ENCODE results near the gene RIN2.
A peak's percentile ranks its signal among the peaks of the same experiment; 100 is the strongest.
"Not testable (repeated sequence)": the region's sequence is repeated elsewhere in the genome, so short reads cannot be mapped to it uniquely, and the experiment has no call there.

RIN2 gene

DNA sequence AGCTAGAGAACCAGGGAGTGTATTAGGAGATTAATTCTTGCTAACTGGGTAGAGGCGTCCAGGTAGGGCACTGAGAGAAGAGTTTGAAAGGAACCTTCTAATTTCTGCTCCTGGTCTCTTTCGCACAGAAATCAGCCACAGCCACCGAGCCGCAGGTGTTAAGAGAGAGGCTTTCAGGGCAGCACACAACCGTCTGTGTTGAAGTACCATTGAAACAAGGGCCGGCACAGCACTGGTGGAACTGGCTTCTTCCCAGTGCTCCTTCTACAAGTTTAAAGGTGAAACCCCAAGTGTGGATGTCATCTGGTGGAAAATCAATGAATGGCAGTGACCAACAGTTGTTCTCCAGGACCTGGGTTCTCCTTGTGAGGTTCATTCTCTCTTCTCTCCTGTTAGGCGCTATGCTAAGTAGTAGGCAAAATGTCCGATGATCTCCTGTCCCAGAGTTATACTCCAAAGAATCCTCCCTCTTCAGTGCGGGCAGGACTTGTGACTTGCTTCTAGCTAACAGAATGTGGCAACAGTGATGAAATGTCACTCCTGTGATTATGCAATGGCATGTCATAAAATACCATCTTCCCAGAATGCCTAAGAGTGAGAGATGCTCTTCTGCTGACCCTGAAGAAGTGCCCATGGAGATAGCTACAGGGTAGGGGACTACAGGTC, 15.0 kb upstream of the RIN2 start:
- Histone ChIP-seq H3K27ac (ENCODE audit: low read depth, low read length) (no peak overlapping the region), H3K4me1 (ENCODE audit: control insufficient read depth, insufficient read depth, low read length) (no peaks in the 10 kb centered on the region)

DNA sequence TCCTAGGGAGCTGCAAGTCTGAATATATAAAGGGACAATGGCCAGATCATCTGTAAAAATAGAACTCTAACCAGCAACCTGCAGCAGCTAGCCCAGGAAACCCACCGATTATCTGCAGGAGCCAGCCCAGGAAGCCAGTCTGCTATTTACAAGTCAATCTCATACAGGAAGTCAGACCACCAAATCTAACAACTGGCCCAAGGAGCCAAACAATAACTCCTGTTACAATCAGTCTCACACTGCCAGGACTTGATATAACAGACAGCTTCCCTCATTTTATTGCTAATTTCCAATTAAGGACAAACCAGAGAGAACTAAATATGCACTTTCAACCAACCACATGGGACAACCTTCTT, 14.4 kb upstream of the RIN2 start:
- H3K27me3 ChIP-seq (ENCODE audit: control insufficient read depth, insufficient read depth, low read length), result no peaks in the 10 kb centered on the region
- H3K4me3 ChIP-seq (ENCODE audit: low read length), result no peak overlapping the region

More for the DNA sequence above, 15.0 kb upstream of the RIN2 start:
- H3K4me3 ChIP-seq (ENCODE audit: low read length), result no peak overlapping the region
- H3K9ac ChIP-seq (ENCODE audit: low read length), result no peak overlapping the region
- no peaks in the 10 kb centered on the region for H3K36me3 ChIP-seq (ENCODE audit: control insufficient read depth, insufficient read depth, low read length)
- H3K27me3 ChIP-seq (ENCODE audit: control insufficient read depth, insufficient read depth, low read length), result no peaks in the 10 kb centered on the region

DNA sequence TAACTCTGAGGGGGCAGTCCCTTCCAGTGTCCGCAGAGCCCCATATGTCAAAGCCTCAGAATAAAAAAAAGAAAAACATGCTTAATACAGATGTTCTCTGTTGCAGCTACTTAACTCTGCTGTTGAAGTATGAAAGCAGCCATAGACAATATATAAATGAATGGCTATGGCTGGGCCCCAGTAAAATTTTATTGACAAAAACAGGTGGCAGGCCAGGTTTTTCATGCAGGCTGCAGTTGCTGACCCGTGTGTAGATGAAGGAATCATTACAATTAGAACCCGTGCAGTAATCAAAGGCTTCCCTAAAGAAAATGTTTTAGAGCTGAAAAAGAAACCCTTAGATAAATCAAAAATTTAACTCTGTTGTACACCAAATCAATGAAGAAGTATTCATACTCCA, 13.0 kb upstream of the RIN2 start:
- Histone ChIP-seq H3K4me3 (ENCODE audit: low read length) (no peak overlapping the region), H3K27me3 (ENCODE audit: control insufficient read depth, insufficient read depth, low read length) (no peaks in the 10 kb centered on the region), H3K4me1 (ENCODE audit: control insufficient read depth, insufficient read depth, low read length) (no peaks in the 10 kb centered on the region), H3K36me3 (ENCODE audit: control insufficient read depth, insufficient read depth, low read length) (no peaks in the 10 kb centered on the region), H3K27ac (ENCODE audit: low read depth, low read length) (no peak overlapping the region), H3K9ac (ENCODE audit: low read length) (no peak overlapping the region)

More for the DNA sequence above, 14.4 kb upstream of the RIN2 start:
- Histone ChIP-seq H3K36me3 (ENCODE audit: control insufficient read depth, insufficient read depth, low read length) (no peaks in the 10 kb centered on the region), H3K27ac (ENCODE audit: low read depth, low read length) (no peak overlapping the region), H3K9ac (ENCODE audit: low read length) (no peak overlapping the region), H3K4me1 (ENCODE audit: control insufficient read depth, insufficient read depth, low read length) (no peaks in the 10 kb centered on the region)

DNA sequence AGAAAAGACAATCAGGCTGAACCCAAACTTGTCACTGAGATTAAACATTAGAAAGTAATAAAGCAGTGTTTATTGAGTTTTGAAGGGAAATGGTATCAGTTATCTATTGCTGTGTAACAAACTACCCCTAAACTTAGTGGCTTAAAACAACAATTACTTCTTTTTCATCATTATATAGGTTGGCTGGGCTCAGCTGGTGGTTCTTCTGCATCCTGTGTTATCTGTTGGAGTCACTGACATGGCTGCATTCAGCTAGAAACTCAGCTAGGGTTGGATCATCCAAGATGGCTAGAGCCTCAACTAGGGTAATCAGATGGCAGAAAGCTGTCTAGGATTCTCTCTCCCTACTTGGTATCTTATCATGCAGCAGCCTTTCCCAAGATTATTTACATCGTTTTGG, 12.5 kb upstream of the RIN2 start:
- no peak overlapping the region for H3K9ac ChIP-seq (ENCODE audit: low read length)
- no peaks in the 10 kb centered on the region for H3K4me1 ChIP-seq (ENCODE audit: control insufficient read depth, insufficient read depth, low read length)

DNA sequence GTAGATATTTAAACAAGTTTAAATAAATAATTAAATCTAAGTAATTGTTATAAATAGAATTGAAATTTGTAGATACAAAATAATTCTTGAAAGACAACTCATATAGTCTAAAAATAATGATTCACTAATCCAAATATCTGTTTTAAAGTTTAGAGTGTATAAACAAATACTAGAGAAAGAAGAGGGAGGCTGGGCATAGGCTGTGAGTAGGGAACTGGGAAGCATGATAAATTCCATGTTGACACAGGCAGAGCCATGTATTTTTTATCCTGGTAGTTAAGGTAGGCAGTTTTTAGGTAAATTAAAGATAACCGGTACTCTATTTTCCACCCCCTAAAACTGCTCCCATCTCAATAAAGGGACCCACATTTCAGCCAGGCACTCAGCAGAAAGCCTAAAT, 11.7 kb upstream of the RIN2 start:
- Histone ChIP-seq H3K9ac (ENCODE audit: low read length) (no peak overlapping the region), H3K4me1 (ENCODE audit: control insufficient read depth, insufficient read depth, low read length) (no peaks in the 10 kb centered on the region), H3K27me3 (ENCODE audit: control insufficient read depth, insufficient read depth, low read length) (no peaks in the 10 kb centered on the region), H3K4me3 (ENCODE audit: low read length) (no peak overlapping the region), H3K27ac (ENCODE audit: low read depth, low read length) (no peak overlapping the region), H3K36me3 (ENCODE audit: control insufficient read depth, insufficient read depth, low read length) (no peaks in the 10 kb centered on the region)

More for the DNA sequence above, 12.5 kb upstream of the RIN2 start:
- no peaks in the 10 kb centered on the region for H3K27me3 ChIP-seq (ENCODE audit: control insufficient read depth, insufficient read depth, low read length)
- no peak overlapping the region for H3K4me3 ChIP-seq (ENCODE audit: low read length)
- no peaks in the 10 kb centered on the region for H3K36me3 ChIP-seq (ENCODE audit: control insufficient read depth, insufficient read depth, low read length)
- no peak overlapping the region for H3K27ac ChIP-seq (ENCODE audit: low read depth, low read length)

DNA sequence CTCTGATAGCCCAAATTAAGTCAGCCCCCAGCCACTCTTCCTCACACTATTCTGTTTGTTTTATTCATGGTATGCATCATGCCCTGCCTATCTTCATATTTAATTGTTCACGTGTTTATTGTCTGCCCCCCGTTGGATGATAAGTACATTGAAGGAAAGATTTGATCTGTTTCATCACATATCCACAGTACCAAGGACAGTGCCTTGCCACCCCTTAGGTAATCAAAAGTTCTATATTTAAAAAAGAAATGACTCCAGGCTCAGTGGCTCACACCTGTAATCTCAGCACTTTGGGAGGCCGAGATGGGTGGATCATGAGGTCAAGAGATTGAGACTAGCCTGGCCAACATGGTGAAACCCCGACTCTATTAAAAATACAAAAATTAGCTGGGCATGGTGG, 10.2 kb upstream of the RIN2 start:
- H3K9ac ChIP-seq (ENCODE audit: low read length), result no peak overlapping the region

DNA sequence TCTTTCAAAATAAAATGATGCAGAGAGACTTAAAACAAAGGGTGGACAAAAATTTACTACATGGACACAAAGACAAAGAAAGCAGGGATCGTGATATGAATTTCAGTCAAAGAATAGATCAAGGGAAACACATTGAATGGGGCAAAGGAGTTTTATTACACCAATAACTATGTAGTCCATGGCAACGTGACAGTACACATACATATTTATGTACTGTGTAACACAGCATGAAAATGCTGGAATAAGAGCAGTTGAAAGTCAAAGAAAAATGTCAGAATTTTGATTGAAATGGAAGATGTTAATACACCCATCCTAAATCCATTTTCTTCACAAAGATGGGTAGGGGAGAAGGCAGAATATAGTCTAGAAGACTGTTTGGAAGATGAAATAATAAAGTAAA, 9.4 kb upstream of the RIN2 start:
- Histone ChIP-seq H3K4me1 (ENCODE audit: control insufficient read depth, insufficient read depth, low read length) (no peaks in the 10 kb centered on the region), H3K4me3 (ENCODE audit: low read length) (no peak overlapping the region), H3K9ac (ENCODE audit: low read length) (no peak overlapping the region), H3K27ac (ENCODE audit: low read depth, low read length) (no peak overlapping the region), H3K27me3 (ENCODE audit: control insufficient read depth, insufficient read depth, low read length) (no peaks in the 10 kb centered on the region), H3K36me3 (ENCODE audit: control insufficient read depth, insufficient read depth, low read length) (no peaks in the 10 kb centered on the region)

More for the DNA sequence above, 10.2 kb upstream of the RIN2 start:
- Histone ChIP-seq H3K36me3 (ENCODE audit: control insufficient read depth, insufficient read depth, low read length) (no peaks in the 10 kb centered on the region), H3K27me3 (ENCODE audit: control insufficient read depth, insufficient read depth, low read length) (no peaks in the 10 kb centered on the region), H3K4me3 (ENCODE audit: low read length) (no peak overlapping the region), H3K4me1 (ENCODE audit: control insufficient read depth, insufficient read depth, low read length) (no peaks in the 10 kb centered on the region), H3K27ac (ENCODE audit: low read depth, low read length) (no peak overlapping the region)

DNA sequence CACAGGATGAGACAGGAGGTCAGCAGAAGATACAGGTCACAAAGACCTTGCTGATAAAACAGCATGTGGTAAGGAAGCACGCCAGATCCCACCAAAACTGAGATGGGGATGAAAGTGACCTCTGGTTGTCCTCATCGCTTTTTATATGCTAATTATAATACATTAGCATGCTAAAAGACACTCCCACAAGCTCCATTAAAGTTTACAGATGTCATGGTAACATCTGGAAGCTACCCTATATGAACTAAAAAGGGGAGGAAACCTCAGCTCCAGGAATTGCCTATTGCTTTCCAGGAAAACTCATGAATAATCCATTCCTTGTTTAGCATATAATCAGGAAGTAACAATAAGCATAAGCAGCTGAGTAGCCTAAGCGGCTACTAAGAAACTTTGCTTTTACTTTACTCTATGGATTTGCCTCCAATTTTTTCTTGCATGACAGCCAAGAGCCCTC, 8.4 kb upstream of the RIN2 start:
- Histone ChIP-seq H3K27me3 (ENCODE audit: control insufficient read depth, insufficient read depth, low read length) (no peaks in the 10 kb centered on the region), H3K4me1 (ENCODE audit: control insufficient read depth, insufficient read depth, low read length) (no peaks in the 10 kb centered on the region), H3K27ac (ENCODE audit: low read depth, low read length) (no peak overlapping the region), H3K9ac (ENCODE audit: low read length) (no peak overlapping the region), H3K36me3 (ENCODE audit: control insufficient read depth, insufficient read depth, low read length) (no peaks in the 10 kb centered on the region), H3K4me3 (ENCODE audit: low read length) (no peak overlapping the region)

DNA sequence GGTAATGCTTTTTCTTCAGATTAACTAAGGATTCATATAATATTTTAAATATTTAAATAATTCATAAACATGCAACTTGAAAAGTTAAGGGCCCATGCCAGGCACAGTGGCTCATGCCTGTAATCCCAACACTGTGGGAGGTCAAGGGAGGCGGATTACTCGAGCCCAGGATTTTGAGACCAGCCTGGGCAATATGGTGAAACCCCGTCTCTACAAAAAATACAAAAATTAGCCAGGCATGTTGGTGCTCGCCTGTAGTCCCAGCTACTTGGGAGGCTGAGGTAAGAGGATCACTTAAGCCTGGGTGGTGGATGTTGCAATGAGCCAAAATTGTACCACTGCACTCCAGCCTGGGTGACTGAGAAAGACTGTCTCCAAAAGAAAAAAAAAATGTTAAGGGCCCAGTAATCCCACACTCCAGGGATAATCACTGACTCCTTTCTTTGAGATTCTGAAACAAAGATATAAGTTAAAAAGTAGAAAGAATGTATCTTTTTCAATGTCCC, 7.9 kb upstream of the RIN2 start:
- Histone ChIP-seq H3K27ac (ENCODE audit: low read depth, low read length) (no peak overlapping the region), H3K4me3 (ENCODE audit: low read length) (no peak overlapping the region), H3K9ac (ENCODE audit: low read length) (no peak overlapping the region), H3K4me1 (ENCODE audit: control insufficient read depth, insufficient read depth, low read length) (no peaks in the 10 kb centered on the region), H3K36me3 (ENCODE audit: control insufficient read depth, insufficient read depth, low read length) (no peaks in the 10 kb centered on the region), H3K27me3 (ENCODE audit: control insufficient read depth, insufficient read depth, low read length) (no peaks in the 10 kb centered on the region)

DNA sequence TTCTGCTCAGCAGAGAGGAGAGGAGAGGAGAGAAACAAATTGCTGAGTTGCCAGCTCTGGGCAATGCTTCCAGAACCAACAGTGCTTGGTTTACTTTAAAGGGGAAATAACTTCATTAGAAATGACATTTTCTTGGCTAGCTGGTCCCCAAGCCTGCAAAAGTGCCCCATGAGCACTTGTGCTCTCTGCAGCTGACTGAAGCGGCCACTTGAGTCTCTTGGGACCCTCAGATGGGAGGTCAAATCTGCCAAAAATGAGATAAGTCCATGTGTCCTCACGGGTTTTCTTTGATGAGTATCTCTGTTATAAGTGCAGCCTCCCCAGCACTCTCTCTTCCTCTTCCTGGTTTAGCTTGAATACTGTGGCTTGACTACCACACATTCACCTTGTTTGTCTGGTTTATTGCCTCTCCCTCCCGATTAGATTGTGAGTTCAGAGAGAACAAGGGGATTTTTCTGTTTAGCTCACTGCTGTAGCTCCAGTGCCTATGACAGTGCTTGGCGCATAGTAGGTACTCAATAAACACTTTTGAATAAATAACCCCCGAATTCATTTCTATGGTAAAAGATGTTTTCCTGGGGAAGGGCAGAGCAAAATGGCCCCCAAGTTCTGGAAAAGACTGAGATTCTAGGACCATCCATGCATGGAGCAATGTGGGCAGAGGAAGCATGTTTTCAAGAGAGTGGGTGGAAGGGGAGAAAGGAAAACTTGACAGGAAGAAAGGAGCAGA, 7.0 kb upstream of the RIN2 start:
- no peak overlapping the region for H3K9ac ChIP-seq (ENCODE audit: low read length)
- no peak overlapping the region for H3K4me3 ChIP-seq (ENCODE audit: low read length)
- H3K27me3 ChIP-seq (ENCODE audit: control insufficient read depth, insufficient read depth, low read length), result no peaks in the 10 kb centered on the region
- H3K4me1 ChIP-seq (ENCODE audit: control insufficient read depth, insufficient read depth, low read length), result no peaks in the 10 kb centered on the region
- no peaks in the 10 kb centered on the region for H3K36me3 ChIP-seq (ENCODE audit: control insufficient read depth, insufficient read depth, low read length)
- no peak overlapping the region for H3K27ac ChIP-seq (ENCODE audit: low read depth, low read length)

DNA sequence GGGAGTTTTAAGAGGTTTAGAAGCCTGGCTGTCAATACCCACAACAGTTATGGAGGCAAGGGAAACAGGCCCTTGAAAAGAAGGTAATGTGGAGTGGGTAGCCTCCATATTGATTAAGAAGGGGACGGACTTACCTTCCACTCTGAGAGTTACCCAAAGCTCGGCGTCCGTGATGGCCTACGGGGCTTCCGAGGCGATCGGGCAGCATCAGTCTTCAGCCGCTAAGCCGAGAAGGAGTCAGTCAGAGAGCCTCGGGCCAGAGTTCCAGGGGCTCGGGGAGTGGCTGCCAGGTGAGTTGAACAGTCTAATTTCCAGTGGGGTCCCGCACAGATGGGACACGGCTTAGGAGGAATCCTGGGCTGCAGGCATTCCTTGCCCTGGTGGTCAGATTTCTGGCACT, 3.9 kb upstream of the RIN2 start:
- not testable (repeated sequence) for H3K27ac ChIP-seq (ENCODE audit: low read depth, low read length); H3K36me3 ChIP-seq (ENCODE audit: control insufficient read depth, insufficient read depth, low read length); H3K4me3 ChIP-seq (ENCODE audit: low read length); H3K9ac ChIP-seq (ENCODE audit: low read length); H3K27me3 ChIP-seq (ENCODE audit: control insufficient read depth, insufficient read depth, low read length); H3K4me1 ChIP-seq (ENCODE audit: control insufficient read depth, insufficient read depth, low read length)

DNA sequence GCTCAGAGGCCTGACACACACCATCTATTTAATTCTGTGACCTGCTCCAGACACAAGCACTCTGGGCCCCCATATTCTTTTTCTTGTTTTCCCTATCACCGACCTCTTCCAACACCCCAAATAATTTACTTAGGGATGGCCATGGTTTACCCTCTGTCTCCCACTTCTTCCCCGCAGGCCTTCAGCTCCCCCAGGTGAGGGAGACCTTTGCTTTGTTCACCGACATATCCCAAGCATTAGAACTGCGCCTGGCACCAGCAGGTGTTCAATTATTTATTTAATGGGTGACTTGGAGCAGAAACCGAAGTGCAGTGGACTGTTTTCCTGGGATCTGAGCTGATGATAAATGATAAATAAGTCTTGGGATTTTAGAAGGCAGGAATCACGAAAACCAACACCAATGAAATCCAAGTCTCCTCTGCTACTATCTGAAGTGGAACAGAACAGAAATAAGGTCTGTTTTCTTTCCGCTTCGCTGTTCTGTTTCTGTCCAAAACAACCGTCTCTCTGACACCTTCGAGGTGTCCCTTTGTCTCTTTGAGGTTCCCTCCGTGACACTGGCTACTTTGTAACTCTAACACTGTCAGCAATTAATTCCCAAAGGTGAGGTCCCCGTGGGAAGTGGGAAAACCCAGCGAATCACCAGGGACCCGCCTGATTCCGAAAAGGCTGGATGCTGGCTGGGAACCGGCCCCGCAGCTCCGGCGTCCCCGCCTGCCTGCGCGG, 1.1 kb upstream of the RIN2 start:
- H3K4me3 ChIP-seq (ENCODE audit: low read length), result peak overlapping the region; percentile 96
- H3K4me1 ChIP-seq (ENCODE audit: control insufficient read depth, insufficient read depth, low read length), result peaks cover 4% of the 10 kb centered on the region
- H3K9ac ChIP-seq (ENCODE audit: low read length), result peak overlapping the region; percentile 92
- no peaks in the 10 kb centered on the region for H3K36me3 ChIP-seq (ENCODE audit: control insufficient read depth, insufficient read depth, low read length)
- peak overlapping the region; percentile 90 for H3K27ac ChIP-seq (ENCODE audit: low read depth, low read length)
- no peaks in the 10 kb centered on the region for H3K27me3 ChIP-seq (ENCODE audit: control insufficient read depth, insufficient read depth, low read length)

Measured in rectal smooth muscle tissue (tissue), 1 donor.